K562 (cell line): ENCODE results near the gene PHF19. TPM values are rescaled to one million over a fixed set of nuclear protein-coding genes. Genes with fewer than 3 reads are reported as not detected.

ENCODE experiments used
- ATAC-seq: fragments of 200-7000 bp; cut with Tn5 transposase; 3 replicates; pipeline ENCODE4 v1.9.1; 2020; ENCODE audit warnings: moderate library complexity
- BruUV-seq: library from RNA; stranded (reverse); fragments of 400-500 nt; replicated peaks from 2 replicates; lab custom pipeline; 2021; lab: Mats Ljungman, UMichigan
- CTCF ChIA-PET: fragments of 300-600 bp; formaldehyde crosslinking; extraction: SDS; loops from one replicate; lab custom pipeline; 2021; ENCODE audit warnings: low intra/inter-chr PET ratio; lab: Yijun Ruan, JAX
- POLR2A ChIA-PET: fragments of 300-600, 350-650 bp; sonication (Branson Sonifier 250); formaldehyde crosslinking; extraction: SDS; loops from one replicate; lab custom pipeline; 2021; ENCODE audit warnings: antibody characterized with exemption, inconsistent platforms; lab: Yijun Ruan, JAX
- DNase-seq, 4 experiments: peaks; one replicate each; pipeline versions ENCODE4 v3.0.0 to v3.0.0-alpha.2; 2011 to 2018; ENCODE audit warnings: low spot score in 3 of 4, mixed read lengths in 3 of 4; ENCODE audit errors: extremely low read depth in 1 of 4
- FAIRE-seq: peaks from 2 replicates; lab custom pipeline; 2011; peaks lifted over from hg19 to GRCh38; lab: Jason Lieb, UNC
- H2AFZ ChIP-seq: 2 replicates; pipeline ENCODE4 v1.6.0; 2011; ENCODE audit warnings: low read depth, low read length, control low read depth, inconsistent platforms
- H3K27ac ChIP-seq: fragments of 200-600 bp; 3 replicates; pipeline ENCODE4 v1.8.0; 2011; ENCODE audit warnings: low read depth, mild to moderate bottlenecking, control low read depth, inconsistent platforms, low read length, moderate library complexity, mixed read lengths; ENCODE audit errors: extremely low read depth
- H3K27me3 ChIP-seq, 2 experiments: fragments of 300-600 bp in 1 of 2; 2 replicates in 1 of 2; 3 replicates in 1 of 2; pipeline versions ENCODE4 v1.6.0 to v1.8.0; 2011; ENCODE audit warnings: inconsistent platforms in 2 of 2, low read length in 2 of 2, mild to moderate bottlenecking in 1 of 2, mixed read lengths in 1 of 2, moderate library complexity in 1 of 2; ENCODE audit not compliant: control insufficient read depth in 2 of 2, insufficient read depth in 2 of 2
- H3K36me3 ChIP-seq: fragments of 300-600 bp; 3 replicates; pipeline ENCODE4 v1.8.0; 2011; ENCODE audit warnings: mild to moderate bottlenecking, low read length, inconsistent platforms; ENCODE audit not compliant: control insufficient read depth, insufficient read depth
- H3K4me1 ChIP-seq, 2 experiments: fragments of 200-600 bp in 1 of 2; replicated peaks in 1 of 2; 2 replicates in 1 of 2; 3 replicates in 1 of 2; pipeline versions ENCODE4 v1.5.1 to v1.8.0; 2011; ENCODE audit warnings: inconsistent platforms in 2 of 2, low read length in 2 of 2, mild to moderate bottlenecking in 1 of 2, mixed read lengths in 1 of 2, moderate library complexity in 1 of 2; ENCODE audit not compliant: control insufficient read depth in 2 of 2, insufficient read depth in 2 of 2
- H3K4me2 ChIP-seq: 2 replicates; pipeline ENCODE4 v1.6.1; 2011; ENCODE audit warnings: low read length, control low read depth, inconsistent platforms, mixed read lengths; ENCODE audit not compliant: insufficient read depth
- H3K4me3 ChIP-seq: fragments of 200-600 bp; sonication (generic), shearing (Covaris generic); 2 replicates; pipeline ENCODE4 v1.5.1; 2016; ENCODE audit warnings: control low read depth, inconsistent platforms
- H3K79me2 ChIP-seq: fragments of 200-600 bp; 3 replicates; pipeline ENCODE4 v1.8.0; 2011; ENCODE audit warnings: low read length, inconsistent platforms; ENCODE audit not compliant: control insufficient read depth, insufficient read depth
- H3K9ac ChIP-seq, 2 experiments: 2 replicates each; pipeline versions ENCODE4 v1.6.0 to v1.6.1; 2011; ENCODE audit warnings: low read depth in 2 of 2, low read length in 2 of 2, control low read depth in 1 of 2, inconsistent platforms in 1 of 2, mild to moderate bottlenecking in 1 of 2, mixed read lengths in 1 of 2; ENCODE audit not compliant: insufficient read depth in 1 of 2
- H3K9me1 ChIP-seq: one replicate; pipeline ENCODE4 v1.6.0; 2011; ENCODE audit warnings: inconsistent platforms, mild to moderate bottlenecking, low read length, moderate library complexity; ENCODE audit not compliant: control insufficient read depth, insufficient read depth
- H3K9me3 ChIP-seq: replicated peaks from 2 replicates; pipeline ENCODE4 v1.5.1; 2011; ENCODE audit warnings: low read depth, low read length, inconsistent platforms; ENCODE audit not compliant: control insufficient read depth, insufficient read depth
- H4K20me1 ChIP-seq: replicated peaks from 2 replicates; pipeline ENCODE4 v1.6.1; 2011; ENCODE audit warnings: low read length, inconsistent platforms, mixed read lengths; ENCODE audit not compliant: control insufficient read depth, insufficient read depth
- ADNP ChIP-seq: fragments of 200-800 bp; sonication (Bioruptor generic); IDR thresholded peaks from 2 replicates; pipeline ENCODE4 v1.6.1; 2016; ENCODE audit warnings: missing genetic modification characterization, missing compliant biosample characterization
- ATF1 ChIP-seq, 2 experiments: fragments of 450-650 bp in 1 of 2; IDR thresholded peaks; 2 replicates each; pipeline ENCODE4 v1.6.1; 2016; ENCODE audit warnings: missing compliant biosample characterization in 1 of 2, missing genetic modification characterization in 1 of 2
- CEBPG ChIP-seq, 3 experiments: fragments of 200-800 bp in 1 of 3; sonication (Bioruptor generic) in 1 of 3; sonication (generic) in 1 of 3; formaldehyde crosslinking in 1 of 3; IDR thresholded peaks in 2 of 3; conservative IDR thresholded peaks in 1 of 3; 2 replicates each; pipeline versions ENCODE4 v1.6.1 to v1.8.0; 2016 to 2022; ENCODE audit warnings: missing compliant biosample characterization in 2 of 3, missing genetic modification characterization in 2 of 3, mild to moderate bottlenecking in 1 of 3, missing genetic modification reagents in 1 of 3
- EGR1 ChIP-seq: fragments of 450-650 bp; conservative IDR thresholded peaks from 2 replicates; pipeline ENCODE4 v1.6.1; 2017; ENCODE audit warnings: mild to moderate bottlenecking
- ELF4 ChIP-seq: fragments of 450-650 bp; formaldehyde crosslinking; IDR thresholded peaks from 2 replicates; pipeline ENCODE4 v1.4.0; 2022; ENCODE audit warnings: missing genetic modification characterization
- GATAD2A ChIP-seq: fragments of 450-650 bp; IDR thresholded peaks from 2 replicates; pipeline ENCODE4 v1.6.1; 2017
- HDAC6 ChIP-seq: IDR thresholded peaks from 2 replicates; pipeline ENCODE4 v1.6.1; 2012; ENCODE audit warnings: low read depth, mild to moderate bottlenecking, control low read depth, inconsistent platforms, low read length, moderate library complexity
- JUN ChIP-seq, 2 experiments: sonication (generic) in 1 of 2; formaldehyde crosslinking in 1 of 2; IDR thresholded peaks; 2 replicates each; pipeline versions ENCODE4 v1.6.1 to v1.8.0; 2012 to 2022; ENCODE audit warnings: borderline replicate concordance in 2 of 2, mild to moderate bottlenecking in 2 of 2, improper control_type of control experiment in 1 of 2, low read depth in 1 of 2, low read length in 1 of 2, missing genetic modification reagents in 1 of 2
- MTA1 ChIP-seq: fragments of 450-650 bp; IDR thresholded peaks from 2 replicates; pipeline ENCODE4 v1.6.1; 2017; ENCODE audit warnings: borderline replicate concordance
- NR4A1 ChIP-seq, 2 experiments: fragments of 250-450 bp in 1 of 2; fragments of 450-650 bp in 1 of 2; sonication (Bioruptor Pico) in 1 of 2; IDR thresholded peaks; 2 replicates each; pipeline versions ENCODE4 v1.4.0 to v1.6.1; 2016 to 2020; ENCODE audit warnings: mild to moderate bottlenecking in 2 of 2, missing compliant biosample characterization in 1 of 2, missing genetic modification characterization in 1 of 2, moderate library complexity in 1 of 2
- PCBP1 ChIP-seq: fragments of 200-400 bp; formaldehyde crosslinking; IDR thresholded peaks from 2 replicates; pipeline ENCODE4 v1.6.1; 2018; ENCODE audit warnings: mild to moderate bottlenecking, low read depth, low read length; ENCODE audit not compliant: poor library complexity, severe bottlenecking
- PRMT5 ChIP-seq: sonication (generic); formaldehyde crosslinking; IDR thresholded peaks from 2 replicates; pipeline ENCODE4 v1.5.0; 2020; ENCODE audit warnings: missing genetic modification reagents
- TEAD4 ChIP-seq, 2 experiments: sonication (generic) in 1 of 2; formaldehyde crosslinking in 1 of 2; IDR thresholded peaks; 2 replicates each; pipeline versions ENCODE4 v1.6.1 to v1.8.0; 2012 to 2022; ENCODE audit warnings: borderline replicate concordance in 1 of 2, inconsistent platforms in 1 of 2, low read length in 1 of 2, mild to moderate bottlenecking in 1 of 2, missing genetic modification reagents in 1 of 2
- U2AF1 ChIP-seq: fragments of 200-400 bp; formaldehyde crosslinking; optimal IDR thresholded peaks from 2 replicates; pipeline ENCODE3; 2017; ENCODE audit warnings: mild to moderate bottlenecking, low read depth, low read length, moderate library complexity
- ZNF134 ChIP-seq: fragments of 250-450 bp; sonication (Bioruptor Pico); conservative IDR thresholded peaks from 2 replicates; pipeline ENCODE4 v1.4.0; 2020
- ZNF143 ChIP-seq: sonication (generic); formaldehyde crosslinking; IDR thresholded peaks from 2 replicates; pipeline ENCODE4 v1.9.0; 2022; ENCODE audit warnings: mild to moderate bottlenecking, missing genetic modification reagents
- ZNF311 ChIP-seq: fragments of 250-450 bp; sonication (Bioruptor Pico); IDR thresholded peaks from 2 replicates; pipeline ENCODE4 v1.4.0; 2020; ENCODE audit warnings: mild to moderate bottlenecking, moderate library complexity
- ZNF780A ChIP-seq: fragments of 250-450 bp; sonication (Bioruptor Pico); IDR thresholded peaks from 2 replicates; pipeline ENCODE4 v1.5.0; 2021; ENCODE audit warnings: mild to moderate bottlenecking
- WGBS: fragments of 100-300 bp; shearing (Covaris generic); methylation state at CpG from one replicate; pipeline ENCODE4 v1.1.6; 2016; ENCODE audit warnings: low coverage, mixed read lengths; ENCODE audit not compliant: insufficient coverage; ENCODE audit errors: missing lambda C conversion rate; 5-methylcytosine and 5-hydroxymethylcytosine counted together
- in situ Hi-C: fragments of 300-500 bp; cut with MboI; formaldehyde crosslinking; loops from 4 replicates; pipeline ENCODE4 v1.15.0; 2018; ENCODE audit warnings: inconsistent platforms, mixed read lengths
- intact Hi-C: fragments of 100-400 bp; cut with micrococcal nuclease; formaldehyde crosslinking; loops from 2 replicates; pipeline ENCODE4 v1.14.2; 2022
- polyA plus RNA-seq, 8 experiments: library from polyadenylated mRNA; depleted of rRNA in 4 of 8; stranded (reverse) in 5 of 8; unstranded in 3 of 8; fragments of >200 nt; fragmentation: Nextera tagmentation in 2 of 8; fragmentation: Illumina TruSeq in 1 of 8; extraction: Ambion mirVana in 2 of 8; extraction: Trizol in 1 of 8; gene quantifications; 2 replicates each; pipeline versions ENCODE4 v1.2.1 to v1.2.3, GENCODE V29; 2011 to 2014; ENCODE audit warnings: inconsistent platforms in 1 of 8, missing spikeins in 1 of 8
- total RNA-seq, 7 experiments: library from RNA; depleted of rRNA in 6 of 7; stranded (reverse); fragments of >200 nt in 6 of 7; fragmentation: Illumina TruSeq in 2 of 7; extraction: Trizol in 2 of 7; gene quantifications; 2 replicates each; pipeline versions ENCODE4 v1.2.1 to v1.2.3, GENCODE V29; 2011 to 2021; ENCODE audit warnings: low replicate concordance in 1 of 7
- TF ChIP-seq, protein P1 (sequence below): fragments of 450-650 bp; IDR thresholded peaks from 2 replicates; pipeline ENCODE4 v1.6.1; 2016; ENCODE audit warnings: low read depth, mild to moderate bottlenecking, moderate library complexity

The PHF19 gene
- total and polyA plus RNA-seq, 9 of the 15 experiments (the other 6 are each of a cell fraction or from before 2014, with no cell fraction given): 95.8 to 403 (median 255) TPM

DNA sequence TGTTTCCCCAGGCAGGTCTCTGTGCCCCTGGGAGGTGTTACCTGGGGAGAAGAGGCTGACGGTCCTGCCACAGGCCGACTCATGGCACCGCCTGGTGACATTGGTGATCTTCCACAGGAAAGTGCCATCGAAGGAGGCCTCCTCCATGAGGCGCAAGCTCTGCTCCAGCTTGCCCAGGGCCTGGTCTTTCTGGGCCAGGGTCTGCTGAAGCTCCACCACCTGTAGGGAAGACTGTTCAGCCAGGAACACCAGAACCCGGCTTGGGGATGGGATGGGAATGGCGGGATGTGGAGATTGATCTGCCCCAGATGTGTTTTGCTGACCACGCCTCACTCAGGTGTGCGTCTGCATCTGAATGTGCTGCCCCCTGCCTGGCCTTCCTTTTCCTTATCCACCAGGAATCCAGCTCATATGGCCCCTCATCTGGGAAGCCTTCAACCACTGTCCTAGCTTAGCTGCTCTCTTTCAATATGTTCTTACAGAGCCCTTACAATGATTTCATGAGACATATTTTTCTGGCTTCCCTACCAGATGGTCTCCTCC, 34.4 kb upstream of the PHF19 start (continued):
- no peak for TF ChIP-seq CEBPG (CRISPR knock-in tag; IDR thresholded peaks at IDR 0.05)
- no peak for TF ChIP-seq CEBPG (tag; conservative IDR thresholded peaks at IDR 0.05 in 1 of 2, IDR thresholded peaks at IDR 0.05 in 1 of 2)
- TF ChIP-seq PCBP1: no peak
- no peak for TF ChIP-seq ELF4
- TF ChIP-seq U2AF1: no peak
- TF ChIP-seq MTA1: no peak
- no peak for TF ChIP-seq ZNF134 (CRISPR knock-in tag)

DNA sequence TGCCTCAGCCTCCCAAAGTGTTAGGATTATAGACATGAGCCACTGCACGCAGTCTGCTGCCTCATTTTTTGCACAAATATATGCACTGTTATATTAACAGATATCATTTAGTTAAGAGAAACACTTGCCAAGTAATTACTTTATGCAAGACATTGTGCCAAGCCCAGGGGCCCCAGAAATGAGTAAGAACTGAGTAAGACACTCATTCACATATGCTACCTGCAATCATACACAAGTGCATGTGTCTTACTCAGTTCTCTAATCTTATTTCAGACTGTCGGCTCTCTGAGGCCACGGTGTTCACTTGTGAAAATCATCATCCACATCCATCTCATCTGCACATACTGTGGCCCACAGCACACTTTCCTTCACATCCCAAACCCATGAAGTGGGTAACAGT, 33.7 kb upstream of the PHF19 start:
- POLR2A ChIA-PET: interaction anchor here (1.4 to 1.8 kb wide), 3 partner anchors 10 to 13 kb away, joined by 3 to 6 read pairs (median 3); no protein-coding TSS in a partner anchor
- intact Hi-C loops (no loop called here), in situ Hi-C loops (no loop called here)
- Histone ChIP-seq H3K9me1 (no peaks in the 10 kb centered on the region), H3K27ac (no peak overlapping the region), H2AFZ (no peak overlapping the region), H3K79me2 (no peaks in the 10 kb centered on the region), H4K20me1 (no peaks in the 10 kb centered on the region), H3K9ac (no peak overlapping the region), H3K4me2 (no peak overlapping the region), H3K36me3 (no peaks in the 10 kb centered on the region), H3K27me3 (no peaks in the 10 kb centered on the region), H3K4me3 (no peak overlapping the region), H3K4me1 (peaks cover 12 to 15% of the 10 kb centered on the region in 2 experiments; a peak in 4 of 5 replicates), H3K9me3 (no peaks in the 10 kb centered on the region)
- no peak for ATAC-seq
- FAIRE-seq: no peak
- WGBS: 33% methylated on average over 3 of the region's 3 CpGs
- CTCF ChIA-PET: no interaction called here
- TF ChIP-seq ADNP (tag) (no peak), EGR1 (no peak), PRMT5 (CRISPR knock-in tag) (no peak), JUN (IDR thresholded peaks at IDR 0.05; ENCODE audit: borderline replicate concordance, low read depth, low read length) (no peak), JUN (CRISPR knock-in tag; IDR thresholded peaks at IDR 0.05; ENCODE audit: borderline replicate concordance) (no peak), ZNF143 (CRISPR knock-in tag) (no peak), GATAD2A (no peak), ZNF311 (CRISPR knock-in tag) (no peak), TEAD4 (IDR thresholded peaks at IDR 0.05; ENCODE audit: low read length) (no peak), TEAD4 (CRISPR knock-in tag; IDR thresholded peaks at IDR 0.05; ENCODE audit: borderline replicate concordance) (no peak), HDAC6 (no peak), ATF1 (CRISPR knock-in tag; IDR thresholded peaks at IDR 0.05) (no peak), ATF1 (tag; IDR thresholded peaks at IDR 0.05) (no peak), ZNF780A (CRISPR knock-in tag) (no peak), NR4A1 (CRISPR knock-in tag; IDR thresholded peaks at IDR 0.05) (no peak), NR4A1 (tag; IDR thresholded peaks at IDR 0.05) (no peak)
- TF ChIP-seq, protein P1, sequence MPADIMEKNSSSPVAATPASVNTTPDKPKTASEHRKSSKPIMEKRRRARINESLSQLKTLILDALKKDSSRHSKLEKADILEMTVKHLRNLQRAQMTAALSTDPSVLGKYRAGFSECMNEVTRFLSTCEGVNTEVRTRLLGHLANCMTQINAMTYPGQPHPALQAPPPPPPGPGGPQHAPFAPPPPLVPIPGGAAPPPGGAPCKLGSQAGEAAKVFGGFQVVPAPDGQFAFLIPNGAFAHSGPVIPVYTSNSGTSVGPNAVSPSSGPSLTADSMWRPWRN: no peak
- BruUV-seq: no TSS peak
- no peak for DNase-seq
